ENCODE measurements around the gene SIPA1L2.

DNA sequence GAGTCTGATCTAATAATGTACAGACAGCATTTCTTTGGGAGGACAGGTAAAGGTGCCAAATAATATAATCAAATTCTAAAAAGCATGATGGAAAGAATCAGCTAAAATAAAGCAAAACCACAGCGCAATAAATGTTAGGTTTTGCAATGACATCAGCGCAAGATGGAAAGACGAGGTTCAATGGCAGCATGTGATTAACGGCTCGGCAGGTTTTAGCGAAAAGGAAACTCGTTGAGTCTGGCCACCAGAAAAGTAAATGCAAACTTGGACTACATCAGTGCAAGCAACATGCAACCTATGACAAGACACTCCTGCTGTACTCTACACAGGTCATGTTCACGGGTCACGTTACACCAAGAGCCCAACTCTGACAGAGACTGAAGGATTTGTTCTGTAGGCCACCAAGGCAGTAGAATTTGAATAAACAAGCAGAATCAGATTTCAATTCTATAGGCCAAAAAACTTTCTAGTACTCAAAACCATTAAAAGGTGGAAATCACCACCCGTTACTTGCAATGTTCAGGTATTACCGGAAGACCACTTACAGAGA, 4.5 kb downstream of the SIPA1L2 start:
- TF ChIP-seq NFE2L2 (IDR thresholded peaks at IDR 0.05; ENCODE audit: low read depth, low read length) = no peak
- no peak for TF ChIP-seq POLR2A (IDR thresholded peaks at IDR 0.05; ENCODE audit: low read depth, low read length)
- TF ChIP-seq, protein P1, sequence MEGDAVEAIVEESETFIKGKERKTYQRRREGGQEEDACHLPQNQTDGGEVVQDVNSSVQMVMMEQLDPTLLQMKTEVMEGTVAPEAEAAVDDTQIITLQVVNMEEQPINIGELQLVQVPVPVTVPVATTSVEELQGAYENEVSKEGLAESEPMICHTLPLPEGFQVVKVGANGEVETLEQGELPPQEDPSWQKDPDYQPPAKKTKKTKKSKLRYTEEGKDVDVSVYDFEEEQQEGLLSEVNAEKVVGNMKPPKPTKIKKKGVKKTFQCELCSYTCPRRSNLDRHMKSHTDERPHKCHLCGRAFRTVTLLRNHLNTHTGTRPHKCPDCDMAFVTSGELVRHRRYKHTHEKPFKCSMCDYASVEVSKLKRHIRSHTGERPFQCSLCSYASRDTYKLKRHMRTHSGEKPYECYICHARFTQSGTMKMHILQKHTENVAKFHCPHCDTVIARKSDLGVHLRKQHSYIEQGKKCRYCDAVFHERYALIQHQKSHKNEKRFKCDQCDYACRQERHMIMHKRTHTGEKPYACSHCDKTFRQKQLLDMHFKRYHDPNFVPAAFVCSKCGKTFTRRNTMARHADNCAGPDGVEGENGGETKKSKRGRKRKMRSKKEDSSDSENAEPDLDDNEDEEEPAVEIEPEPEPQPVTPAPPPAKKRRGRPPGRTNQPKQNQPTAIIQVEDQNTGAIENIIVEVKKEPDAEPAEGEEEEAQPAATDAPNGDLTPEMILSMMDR (conservative IDR thresholded peaks at IDR 0.05; ENCODE audit: low read depth, low read length) = no peak
- TF ChIP-seq, protein P2, sequence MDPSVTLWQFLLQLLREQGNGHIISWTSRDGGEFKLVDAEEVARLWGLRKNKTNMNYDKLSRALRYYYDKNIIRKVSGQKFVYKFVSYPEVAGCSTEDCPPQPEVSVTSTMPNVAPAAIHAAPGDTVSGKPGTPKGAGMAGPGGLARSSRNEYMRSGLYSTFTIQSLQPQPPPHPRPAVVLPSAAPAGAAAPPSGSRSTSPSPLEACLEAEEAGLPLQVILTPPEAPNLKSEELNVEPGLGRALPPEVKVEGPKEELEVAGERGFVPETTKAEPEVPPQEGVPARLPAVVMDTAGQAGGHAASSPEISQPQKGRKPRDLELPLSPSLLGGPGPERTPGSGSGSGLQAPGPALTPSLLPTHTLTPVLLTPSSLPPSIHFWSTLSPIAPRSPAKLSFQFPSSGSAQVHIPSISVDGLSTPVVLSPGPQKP (IDR thresholded peaks at IDR 0.05; ENCODE audit: borderline replicate concordance, low read depth, low read length) = no peak
- TF ChIP-seq, protein P3, sequence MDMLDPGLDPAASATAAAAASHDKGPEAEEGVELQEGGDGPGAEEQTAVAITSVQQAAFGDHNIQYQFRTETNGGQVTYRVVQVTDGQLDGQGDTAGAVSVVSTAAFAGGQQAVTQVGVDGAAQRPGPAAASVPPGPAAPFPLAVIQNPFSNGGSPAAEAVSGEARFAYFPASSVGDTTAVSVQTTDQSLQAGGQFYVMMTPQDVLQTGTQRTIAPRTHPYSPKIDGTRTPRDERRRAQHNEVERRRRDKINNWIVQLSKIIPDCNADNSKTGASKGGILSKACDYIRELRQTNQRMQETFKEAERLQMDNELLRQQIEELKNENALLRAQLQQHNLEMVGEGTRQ (IDR thresholded peaks at IDR 0.05; ENCODE audit: low read depth, low read length) = no peak
- TF ChIP-seq SMC3 (IDR thresholded peaks at IDR 0.05; ENCODE audit: low read depth, low read length) = no peak
- TF ChIP-seq CEBPB (IDR thresholded peaks at IDR 0.05; ENCODE audit: low read depth, low read length) = no peak
- no peak for TF ChIP-seq BHLHE40 (IDR thresholded peaks at IDR 0.05; ENCODE audit: low read depth, low read length)
- TF ChIP-seq RAD21 (IDR thresholded peaks at IDR 0.05; ENCODE audit: low read length) = no peak
- no peak for TF ChIP-seq RFX5 (IDR thresholded peaks at IDR 0.05; ENCODE audit: low read depth, low read length)
- no peak for TF ChIP-seq MXI1 (IDR thresholded peaks at IDR 0.05; ENCODE audit: borderline replicate concordance, low read depth, low read length)
- no peak for TF ChIP-seq RCOR1 (IDR thresholded peaks at IDR 0.05; ENCODE audit: insufficient replicate concordance, low read length)

Measured in IMR-90 (cell line).